Fibroblast of mammary gland (primary cell): ENCODE results near the gene DYSF.

ENCODE experiments used
- DNase-seq: peaks from one replicate; pipeline ENCODE4 v3.0.0-alpha.2; 2010; ENCODE audit warnings: low read depth
- H3K4me3 ChIP-seq: 2 replicates; pipeline ENCODE4 v1.5.1; 2011; ENCODE audit warnings: low read depth, mild to moderate bottlenecking, low read length, moderate library complexity; ENCODE audit not compliant: control insufficient read depth
- CTCF ChIP-seq: conservative IDR thresholded peaks from 2 replicates; pipeline ENCODE4 v1.5.1; 2011; ENCODE audit warnings: low read depth, low read length, inconsistent platforms; ENCODE audit not compliant: control insufficient read depth, insufficient read depth

Gene DYSF

DNA sequence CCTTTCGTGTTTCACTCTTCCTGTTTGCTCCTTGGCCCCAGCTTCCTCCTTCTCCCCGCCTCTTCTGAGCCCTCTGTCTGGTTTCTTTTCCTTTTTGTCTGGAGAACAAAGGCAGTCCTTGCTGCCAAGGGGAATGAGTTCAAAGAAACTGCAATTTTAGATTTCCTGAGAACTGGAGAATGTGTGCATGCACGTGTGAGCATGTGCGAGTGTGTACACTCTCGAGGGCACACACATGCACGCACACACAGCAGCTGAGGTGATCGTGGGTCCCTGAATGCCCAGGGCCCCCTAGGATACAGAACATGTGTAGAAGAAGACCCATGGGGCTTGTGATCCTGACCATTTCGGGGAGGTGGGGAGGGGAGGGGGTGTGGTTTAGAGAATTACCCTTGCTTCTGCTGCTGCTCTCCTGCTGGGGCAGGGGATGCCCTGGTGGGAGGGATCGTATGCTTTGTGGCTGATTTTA is 151.8 kb downstream of the DYSF start:
- no peak overlapping the region for H3K4me3 ChIP-seq
- DNase-seq = no peak
- no peak for TF ChIP-seq CTCF

DNA sequence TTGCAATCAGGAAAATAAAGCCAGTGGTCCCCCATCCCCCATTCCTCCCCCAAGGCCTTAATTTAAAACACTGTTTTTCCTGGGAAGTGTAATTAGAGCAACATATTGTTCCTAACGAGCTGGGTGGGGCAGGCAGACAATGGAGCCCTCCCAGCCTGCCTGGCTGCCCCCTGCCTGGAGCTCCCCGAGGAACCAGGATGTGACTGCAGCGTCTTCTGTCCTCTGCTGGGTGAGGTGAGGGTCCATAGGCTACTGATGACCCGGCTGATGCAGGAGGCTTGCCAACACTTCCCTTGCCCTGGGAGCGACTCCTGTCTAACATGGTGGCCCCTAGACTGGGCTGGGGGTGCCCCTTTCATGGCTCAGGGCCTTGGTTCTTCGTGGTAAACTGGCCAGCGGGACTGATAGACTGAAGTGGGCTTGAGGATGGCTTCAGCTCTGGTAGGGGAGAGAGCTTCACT is 152.4 kb downstream of the DYSF start:
- no peak for DNase-seq
- no peak for TF ChIP-seq CTCF

GRCh38 chr2:71606244-71606643 is 152.9 kb downstream of the DYSF start:
- H3K4me3 ChIP-seq = no peak overlapping the region
- no peak for TF ChIP-seq CTCF
- DNase-seq = no peak

More for the DNA sequence above, 152.4 kb downstream of the DYSF start:
- H3K4me3 ChIP-seq = no peak overlapping the region

- DNase-seq = no peak
These were observed 154.0 kb downstream of the DYSF start for GRCh38 chr2:71607151-71607889.

GRCh38 chr2:71608034-71608433 is 154.7 kb downstream of the DYSF start:
- no peak overlapping the region for H3K4me3 ChIP-seq
- no peak for DNase-seq
- no peak for TF ChIP-seq CTCF

More at GRCh38 chr2:71607151-71607889, 154.0 kb downstream of the DYSF start:
- no peak overlapping the region for H3K4me3 ChIP-seq
- TF ChIP-seq CTCF = no peak

DNA sequence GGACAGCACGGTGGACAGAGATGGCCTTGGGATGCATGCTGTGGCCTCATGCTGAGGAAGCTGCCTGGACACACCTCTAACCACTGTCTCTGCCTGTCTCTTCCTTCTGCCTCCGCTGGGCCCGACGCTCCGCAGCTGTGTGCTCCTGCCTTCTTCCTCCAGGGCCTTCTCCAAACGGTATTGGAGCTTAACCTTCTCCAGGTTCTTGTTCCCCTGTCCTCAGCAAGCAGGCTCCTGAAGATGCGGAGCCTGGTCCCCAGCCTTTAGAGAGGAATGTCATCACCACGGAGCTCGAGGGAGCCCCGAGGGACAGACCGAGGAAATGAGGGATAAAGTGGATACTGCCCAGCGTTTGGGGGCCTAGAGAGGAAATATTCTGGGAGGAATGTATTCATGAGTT is 155.1 kb downstream of the DYSF start:
- no peak for TF ChIP-seq CTCF

DNA sequence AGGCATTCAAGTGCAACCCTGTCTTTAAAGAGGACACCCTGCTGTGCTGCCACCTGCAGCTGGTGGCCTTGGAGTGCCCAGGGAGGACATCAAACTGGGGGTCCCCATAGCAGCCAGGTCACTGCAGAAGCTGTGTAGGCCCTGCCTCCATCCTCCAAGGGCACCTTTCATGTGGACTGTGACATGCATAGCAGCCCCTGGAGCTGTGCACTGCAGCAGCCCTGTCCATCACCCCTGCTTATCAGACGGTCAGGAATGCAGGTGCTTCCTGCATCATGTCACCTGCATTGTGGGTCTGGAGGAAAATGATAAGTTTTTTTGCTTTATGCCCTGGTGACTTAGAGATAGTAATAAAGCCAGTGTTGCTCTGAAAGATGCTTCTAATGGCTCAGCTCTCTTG is 155.7 kb downstream of the DYSF start:
- no peak for TF ChIP-seq CTCF
- no peak overlapping the region for H3K4me3 ChIP-seq
- DNase-seq = no peak

More for the DNA sequence above, 155.1 kb downstream of the DYSF start:
- DNase-seq = no peak
- no peak overlapping the region for H3K4me3 ChIP-seq
